HepG2 (cell line): ENCODE data around the gene CNIH4. TPM values are rescaled to one million over a fixed set of nuclear protein-coding genes. Genes with fewer than 3 reads are reported as not detected.

Source experiments
- ATAC-seq: fragments of 200-7000 bp; cut with Tn5 transposase; 3 replicates; pipeline ENCODE4 v1.9.1; 2020; ENCODE audit warnings: mild to moderate bottlenecking, moderate library complexity
- BruUV-seq: library from RNA; stranded (reverse); fragments of 400-500 nt; replicated peaks from 2 replicates; lab custom pipeline; 2021; lab: Mats Ljungman, UMichigan
- CTCF ChIA-PET: fragments of 300-600 bp; formaldehyde crosslinking; extraction: SDS; loops from one replicate; lab custom pipeline; 2021; ENCODE audit warnings: low total read pairs, inconsistent platforms, low intra/inter-chr PET ratio; lab: Yijun Ruan, JAX
- POLR2A ChIA-PET: fragments of 350-600 bp; sonication (Branson Sonifier 250); formaldehyde crosslinking; loops from one replicate; lab custom pipeline; 2020; ENCODE audit warnings: antibody characterized with exemption, inconsistent platforms; lab: Yijun Ruan, JAX
- DNase-seq: peaks from one replicate; pipeline ENCODE4 v3.0.0-alpha.2; 2015; ENCODE audit warnings: low spot score
- FAIRE-seq: peaks from 3 replicates; lab custom pipeline; 2011; peaks lifted over from hg19 to GRCh38; lab: Jason Lieb, UNC
- H2AFZ ChIP-seq: one replicate; pipeline ENCODE4 v1.6.1; 2011; ENCODE audit warnings: low read length, inconsistent platforms
- H3K27ac ChIP-seq: fragments of 300-600 bp; 3 replicates; pipeline ENCODE4 v1.8.0; 2011; ENCODE audit warnings: mixed run types, mild to moderate bottlenecking, mixed read lengths, low read length, inconsistent platforms; ENCODE audit not compliant: insufficient read depth; ENCODE audit errors: extremely low read length
- H3K27me3 ChIP-seq, 2 experiments: fragments of 200-600 bp in 1 of 2; 2 replicates in 1 of 2; 3 replicates in 1 of 2; pipeline versions ENCODE4 v1.6.0 to v1.8.0; 2011; ENCODE audit warnings: low read length in 2 of 2, mild to moderate bottlenecking in 2 of 2, moderate library complexity in 2 of 2, inconsistent platforms in 1 of 2; ENCODE audit not compliant: insufficient read depth in 2 of 2, control insufficient read depth in 1 of 2
- H3K36me3 ChIP-seq, 2 experiments: fragments of 200-600 bp in 1 of 2; replicated peaks in 1 of 2; 2 replicates in 1 of 2; 3 replicates in 1 of 2; pipeline versions ENCODE4 v1.5.1 to v1.8.0; 2011; ENCODE audit warnings: low read length in 2 of 2, inconsistent platforms in 1 of 2; ENCODE audit not compliant: insufficient read depth in 2 of 2, control insufficient read depth in 1 of 2
- H3K4me1 ChIP-seq: 2 replicates; pipeline ENCODE4 v1.5.1; 2012; ENCODE audit warnings: low read length, inconsistent platforms; ENCODE audit not compliant: insufficient read depth
- H3K4me2 ChIP-seq: 2 replicates; pipeline ENCODE4 v1.6.0; 2011; ENCODE audit warnings: low read depth, low read length, inconsistent platforms
- H3K4me3 ChIP-seq, 3 experiments: fragments of 200-600 bp in 1 of 3; sonication (generic), shearing (Covaris generic) in 1 of 3; replicated peaks in 1 of 3; 2 replicates each; pipeline ENCODE4 v1.5.1; 2011 to 2016; ENCODE audit warnings: low read length in 3 of 3, inconsistent platforms in 2 of 3, low read depth in 2 of 3, mild to moderate bottlenecking in 2 of 3, control low read depth in 1 of 3, mixed read lengths in 1 of 3; ENCODE audit not compliant: insufficient read depth in 1 of 3
- H3K79me2 ChIP-seq: one replicate; pipeline ENCODE4 v1.6.1; 2011; ENCODE audit warnings: low read length, inconsistent platforms; ENCODE audit not compliant: insufficient read depth
- H3K9ac ChIP-seq: 2 replicates; pipeline ENCODE4 v1.6.0; 2011; ENCODE audit warnings: mild to moderate bottlenecking, low read depth, low read length, inconsistent platforms; ENCODE audit not compliant: insufficient read depth
- H3K9me3 ChIP-seq: 2 replicates; pipeline ENCODE4 v1.5.1; 2012; ENCODE audit warnings: mild to moderate bottlenecking, low read length
- H4K20me1 ChIP-seq: 2 replicates; pipeline ENCODE4 v1.6.0; 2011; ENCODE audit warnings: inconsistent platforms, mild to moderate bottlenecking, low read length, moderate library complexity; ENCODE audit not compliant: insufficient read depth
- PRMT3 ChIP-seq: sonication (generic); formaldehyde crosslinking; IDR thresholded peaks from 2 replicates; pipeline ENCODE4 v1.8.1; 2022; ENCODE audit warnings: low read depth, mild to moderate bottlenecking, moderate library complexity, missing genetic modification reagents, borderline replicate concordance
- RORA ChIP-seq: sonication (generic); formaldehyde crosslinking; IDR thresholded peaks from 2 replicates; pipeline ENCODE4 v1.5.0; 2020; ENCODE audit warnings: mild to moderate bottlenecking, missing genetic modification reagents, moderate library complexity
- ZNF253 ChIP-seq: sonication (generic); formaldehyde crosslinking; IDR thresholded peaks from 2 replicates; pipeline ENCODE4 v1.8.0; 2022; ENCODE audit warnings: mild to moderate bottlenecking, missing genetic modification reagents, borderline replicate concordance
- ZNF274 ChIP-seq: sonication (generic); formaldehyde crosslinking; IDR thresholded peaks from 2 replicates; pipeline ENCODE4 v1.5.1; 2020; ENCODE audit warnings: mild to moderate bottlenecking, missing genetic modification reagents
- ZNF383 ChIP-seq: sonication (generic); formaldehyde crosslinking; IDR thresholded peaks from 2 replicates; pipeline ENCODE4 v1.4.0; 2020; ENCODE audit warnings: missing genetic modification reagents, mild to moderate bottlenecking, borderline replicate concordance
- ZNF407 ChIP-seq: sonication (generic); formaldehyde crosslinking; IDR thresholded peaks from one replicate; pipeline ENCODE4 v1.5.1; 2020; ENCODE audit warnings: mild to moderate bottlenecking, missing genetic modification reagents; ENCODE audit errors: not compliant biosample characterization
- ZNF501 ChIP-seq: sonication (generic); formaldehyde crosslinking; IDR thresholded peaks from 2 replicates; pipeline ENCODE4 v1.5.1; 2020; ENCODE audit warnings: mild to moderate bottlenecking, moderate library complexity, missing genetic modification reagents
- WGBS: methylation state at CpG from one replicate; pipeline ENCODE4 v1.1.6; 2017; ENCODE audit warnings: low lambda C conversion rate; 5-methylcytosine and 5-hydroxymethylcytosine counted together
- in situ Hi-C: cut with HindIII; loops from 2 replicates; pipeline ENCODE4 v1.10.0; 2017; ENCODE audit warnings: low pct_unique_long_range_greater_than_20kb; ENCODE audit not compliant: extremely low pct_ligation_motif_present
- intact Hi-C: fragments of 100-400 bp; cut with micrococcal nuclease; formaldehyde crosslinking; loops from one replicate; pipeline ENCODE4 v1.10.0; 2022; ENCODE audit not compliant: unreplicated experiment
- polyA plus RNA-seq, 8 experiments: library from polyadenylated mRNA; depleted of rRNA in 3 of 8; stranded (reverse) in 7 of 8; unstranded in 1 of 8; fragments of >200 nt; fragmentation: Illumina TruSeq in 4 of 8; extraction: Trizol in 4 of 8; gene quantifications; 2 replicates each; pipeline versions ENCODE4 v1.2.1 to v1.2.3, GENCODE V29; 2011 to 2016; ENCODE audit warnings: low read depth in 4 of 8, missing spikeins in 1 of 8, mixed read lengths in 1 of 8; ENCODE audit not compliant: insufficient read depth in 1 of 8
- total RNA-seq, 5 experiments: library from RNA; depleted of rRNA; stranded (reverse); fragments of >200 nt; fragmentation: Illumina TruSeq; extraction: Trizol; gene quantifications; 2 replicates each; pipeline ENCODE4 v1.2.3, GENCODE V29; 2016; ENCODE audit warnings: low read depth in 1 of 5
- TF ChIP-seq, protein P1 (sequence below): sonication (generic); formaldehyde crosslinking; IDR thresholded peaks from 2 replicates; pipeline ENCODE4 v1.4.0; 2020; ENCODE audit warnings: missing genetic modification reagents, borderline replicate concordance

Gene CNIH4
- total and polyA plus RNA-seq, 2 of the 13 experiments (the other 11 are each of a cell fraction or from before 2014, with no cell fraction given), result 51.8 to 52.9 TPM

DNA sequence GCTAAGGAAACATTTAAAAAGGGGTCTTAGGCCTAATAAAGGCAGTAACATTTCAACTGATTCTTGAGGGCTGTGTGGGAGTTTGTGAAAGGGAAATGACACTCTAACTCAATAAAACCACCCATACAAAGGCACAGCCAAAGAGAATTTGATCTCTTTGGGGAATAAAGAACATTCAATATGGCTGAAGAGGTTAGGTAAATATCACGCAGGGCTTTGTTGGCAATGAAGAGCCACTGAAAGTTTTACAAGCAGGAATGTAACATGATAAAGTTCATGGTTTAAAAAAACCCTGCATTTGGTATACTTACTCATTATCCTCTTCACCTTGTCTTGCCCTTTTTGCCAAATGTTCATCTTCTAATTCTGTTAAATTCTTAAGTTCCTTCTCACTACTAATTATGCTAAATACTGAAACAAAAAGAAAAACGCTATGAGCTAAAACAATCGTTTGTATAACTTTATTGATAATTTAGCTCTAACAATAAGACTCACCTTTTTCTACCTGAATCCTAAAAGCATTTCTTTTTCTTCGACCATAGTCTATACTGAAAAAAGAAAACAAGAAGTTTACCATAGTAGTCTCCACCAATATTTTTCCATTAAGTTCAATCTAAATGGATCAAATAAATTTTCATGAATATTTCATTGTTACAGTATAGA is 39.2 kb upstream of the CNIH4 start:
- Histone ChIP-seq H3K4me2 (no peak overlapping the region), H4K20me1 (no peaks in the 10 kb centered on the region), H3K9me3 (no peaks in the 10 kb centered on the region), H3K27me3 (no peaks in the 10 kb centered on the region), H2AFZ (no peak overlapping the region), H3K36me3 (peaks cover 0 to 34% of the 10 kb centered on the region in 2 experiments; a peak in 4 of 5 replicates)
- in situ Hi-C loops, result no loop called here
- POLR2A ChIA-PET, result no interaction called here
- DNase-seq, result no peak
- no peak for FAIRE-seq
- TF ChIP-seq ZNF407, result no peak
- TF ChIP-seq RORA (CRISPR knock-in tag), result no peak
- TF ChIP-seq ZNF274 (CRISPR knock-in tag), result no peak
- TF ChIP-seq ZNF383 (CRISPR knock-in tag), result no peak
- no peak for TF ChIP-seq PRMT3
- TF ChIP-seq ZNF253 (CRISPR knock-in tag), result no peak
- TF ChIP-seq, protein P1, sequence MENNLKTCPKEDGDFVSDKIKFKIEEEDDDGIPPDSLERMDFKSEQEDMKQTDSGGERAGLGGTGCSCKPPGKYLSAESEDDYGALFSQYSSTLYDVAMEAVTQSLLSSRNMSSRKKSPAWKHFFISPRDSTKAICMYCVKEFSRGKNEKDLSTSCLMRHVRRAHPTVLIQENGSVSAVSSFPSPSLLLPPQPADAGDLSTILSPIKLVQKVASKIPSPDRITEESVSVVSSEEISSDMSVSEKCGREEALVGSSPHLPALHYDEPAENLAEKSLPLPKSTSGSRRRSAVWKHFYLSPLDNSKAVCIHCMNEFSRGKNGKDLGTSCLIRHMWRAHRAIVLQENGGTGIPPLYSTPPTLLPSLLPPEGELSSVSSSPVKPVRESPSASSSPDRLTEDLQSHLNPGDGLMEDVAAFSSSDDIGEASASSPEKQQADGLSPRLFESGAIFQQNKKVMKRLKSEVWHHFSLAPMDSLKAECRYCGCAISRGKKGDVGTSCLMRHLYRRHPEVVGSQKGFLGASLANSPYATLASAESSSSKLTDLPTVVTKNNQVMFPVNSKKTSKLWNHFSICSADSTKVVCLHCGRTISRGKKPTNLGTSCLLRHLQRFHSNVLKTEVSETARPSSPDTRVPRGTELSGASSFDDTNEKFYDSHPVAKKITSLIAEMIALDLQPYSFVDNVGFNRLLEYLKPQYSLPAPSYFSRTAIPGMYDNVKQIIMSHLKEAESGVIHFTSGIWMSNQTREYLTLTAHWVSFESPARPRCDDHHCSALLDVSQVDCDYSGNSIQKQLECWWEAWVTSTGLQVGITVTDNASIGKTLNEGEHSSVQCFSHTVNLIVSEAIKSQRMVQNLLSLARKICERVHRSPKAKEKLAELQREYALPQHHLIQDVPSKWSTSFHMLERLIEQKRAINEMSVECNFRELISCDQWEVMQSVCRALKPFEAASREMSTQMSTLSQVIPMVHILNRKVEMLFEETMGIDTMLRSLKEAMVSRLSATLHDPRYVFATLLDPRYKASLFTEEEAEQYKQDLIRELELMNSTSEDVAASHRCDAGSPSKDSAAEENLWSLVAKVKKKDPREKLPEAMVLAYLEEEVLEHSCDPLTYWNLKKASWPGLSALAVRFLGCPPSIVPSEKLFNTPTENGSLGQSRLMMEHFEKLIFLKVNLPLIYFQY, result no peak
- no peak for TF ChIP-seq ZNF501 (CRISPR knock-in tag)
- TF ChIP-seq, all 625 proteins: peak for 0
- Histone ChIP-seq H3K4me3 (no peak overlapping the region), H3K9ac (no peak overlapping the region), H3K79me2 (no peaks in the 10 kb centered on the region), H3K27ac (no peak overlapping the region), H3K4me1 (no peaks in the 10 kb centered on the region)
- ATAC-seq, result no peak
- intact Hi-C loops, result no loop called here
- BruUV-seq, result TSS peak; percentile 26
- CTCF ChIA-PET, result no interaction called here
- 96% methylated on average over 4 of the region's 4 CpGs for WGBS
